ENCODE data around the gene BLMH. TPM values are rescaled to one million over a fixed set of nuclear protein-coding genes. Genes with fewer than 3 reads are reported as not detected.

Gene BLMH
- total RNA-seq, 4 donors from 2014 or later: 16.6 to 22.4 (median 20.8) TPM

DNA sequence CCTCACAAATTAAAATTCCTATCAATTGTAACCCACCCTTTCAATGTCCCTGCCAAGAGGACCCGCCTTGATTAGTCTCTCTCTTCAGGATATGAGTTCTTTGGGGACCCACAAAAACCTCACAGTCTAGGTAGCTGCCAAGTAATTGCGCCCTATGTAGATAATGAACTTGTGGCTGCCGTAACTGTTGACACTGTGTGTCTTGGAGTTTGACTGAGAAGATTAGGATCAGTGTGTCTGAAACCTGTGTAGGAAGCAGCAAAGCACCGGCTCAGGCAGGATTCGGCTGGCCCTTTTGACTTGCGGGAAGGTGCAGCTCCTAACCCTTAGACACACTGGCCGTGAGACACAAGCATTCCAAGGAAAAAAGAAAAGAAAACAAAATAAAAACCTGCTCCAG lies 38.4 kb downstream of the BLMH start:
- Histone ChIP-seq H3K4me3 (no peak overlapping the region), H3K27ac (replicated peaks in 1 of 4) (no peak overlapping the region), H3K9me3 (no peaks in the 10 kb centered on the region), H3K27me3 (no peaks in the 10 kb centered on the region), H3K4me1 (peaks cover 0 to 3% (median 0%) of the 10 kb centered on the region in 4 donors), H3K36me3 (peaks cover 17 to 79% (median 38%) of the 10 kb centered on the region in 4 donors)
- no peak for DNase-seq (ENCODE audit: extremely low spot score)
- intact Hi-C loops (cut with DNase I): no loop called here
- WGBS: 90% methylated on average over 7 of the region's 7 CpGs
- TF ChIP-seq POLR2AphosphoS5 (IDR thresholded peaks at IDR 0.05) (no peak), POLR2A (IDR thresholded peaks at IDR 0.05; ENCODE audit: low read depth) (no peak), EP300 (IDR thresholded peaks at IDR 0.05) (no peak)
- TF ChIP-seq, protein P1, sequence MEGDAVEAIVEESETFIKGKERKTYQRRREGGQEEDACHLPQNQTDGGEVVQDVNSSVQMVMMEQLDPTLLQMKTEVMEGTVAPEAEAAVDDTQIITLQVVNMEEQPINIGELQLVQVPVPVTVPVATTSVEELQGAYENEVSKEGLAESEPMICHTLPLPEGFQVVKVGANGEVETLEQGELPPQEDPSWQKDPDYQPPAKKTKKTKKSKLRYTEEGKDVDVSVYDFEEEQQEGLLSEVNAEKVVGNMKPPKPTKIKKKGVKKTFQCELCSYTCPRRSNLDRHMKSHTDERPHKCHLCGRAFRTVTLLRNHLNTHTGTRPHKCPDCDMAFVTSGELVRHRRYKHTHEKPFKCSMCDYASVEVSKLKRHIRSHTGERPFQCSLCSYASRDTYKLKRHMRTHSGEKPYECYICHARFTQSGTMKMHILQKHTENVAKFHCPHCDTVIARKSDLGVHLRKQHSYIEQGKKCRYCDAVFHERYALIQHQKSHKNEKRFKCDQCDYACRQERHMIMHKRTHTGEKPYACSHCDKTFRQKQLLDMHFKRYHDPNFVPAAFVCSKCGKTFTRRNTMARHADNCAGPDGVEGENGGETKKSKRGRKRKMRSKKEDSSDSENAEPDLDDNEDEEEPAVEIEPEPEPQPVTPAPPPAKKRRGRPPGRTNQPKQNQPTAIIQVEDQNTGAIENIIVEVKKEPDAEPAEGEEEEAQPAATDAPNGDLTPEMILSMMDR (IDR thresholded peaks at IDR 0.05): no peak

DNA sequence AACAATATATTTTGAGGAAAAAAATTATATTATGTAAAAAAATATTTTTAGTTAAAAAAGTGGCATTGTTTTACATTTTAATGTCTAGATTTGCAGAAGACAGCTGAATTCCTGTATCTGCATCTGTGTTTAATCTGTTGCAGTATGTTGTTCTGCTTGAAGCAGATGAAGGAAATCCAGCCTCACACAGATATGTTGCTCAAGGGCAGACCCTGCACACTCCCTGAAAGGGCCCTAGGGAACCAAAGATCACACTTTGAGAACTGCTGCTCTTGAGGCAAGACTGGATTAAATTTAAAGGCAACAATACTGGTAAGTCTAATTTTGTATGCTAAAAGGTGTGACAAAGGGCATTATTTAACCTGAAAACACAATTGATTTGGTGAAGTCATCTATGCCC lies 39.8 kb downstream of the BLMH start:
- DNase-seq (ENCODE audit: extremely low spot score): no peak
- intact Hi-C loops (cut with DNase I): no loop called here
- Histone ChIP-seq H3K9me3 (no peaks in the 10 kb centered on the region), H3K27ac (replicated peaks in 1 of 4) (no peak overlapping the region), H3K4me3 (no peak overlapping the region), H3K4me1 (peaks cover 0 to 3% (median 0%) of the 10 kb centered on the region in 4 donors), H3K27me3 (no peaks in the 10 kb centered on the region), H3K36me3 (peaks cover 19 to 79% (median 43%) of the 10 kb centered on the region in 4 donors)
- TF ChIP-seq, protein P1 (IDR thresholded peaks at IDR 0.05): no peak

DNA sequence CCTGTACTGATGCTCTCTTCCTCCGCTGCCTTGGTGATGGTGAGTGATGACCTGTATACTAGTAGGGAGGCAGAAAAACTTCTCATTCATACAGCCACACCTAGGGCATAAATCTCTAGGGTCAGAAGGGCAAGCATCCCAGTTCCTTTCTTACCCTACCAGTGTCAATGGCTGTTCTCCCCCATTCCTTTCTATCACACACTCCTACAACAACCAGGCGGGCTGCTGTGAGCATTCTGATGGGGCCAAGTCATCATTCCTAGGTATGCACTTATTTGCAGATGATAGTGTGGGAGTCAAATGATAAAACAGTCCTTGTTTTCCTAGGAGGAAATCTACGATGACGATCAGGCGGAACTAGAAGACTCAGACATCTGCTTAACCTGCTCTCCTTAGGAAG lies 42.3 kb downstream of the BLMH start:
- Histone ChIP-seq H3K27ac (replicated peaks in 1 of 4) (no peak overlapping the region), H3K36me3 (peaks cover 23 to 61% (median 43%) of the 10 kb centered on the region in 4 donors), H3K4me3 (no peak overlapping the region), H3K4me1 (peaks cover 0 to 3% (median 0%) of the 10 kb centered on the region in 4 donors), H3K27me3 (no peaks in the 10 kb centered on the region), H3K9me3 (no peaks in the 10 kb centered on the region)
- whole genome bisulfite sequencing: 96% methylated on average over 5 of the region's 5 CpGs
- TF ChIP-seq POLR2A (IDR thresholded peaks at IDR 0.05; ENCODE audit: low read depth) (no peak), POLR2AphosphoS5 (IDR thresholded peaks at IDR 0.05) (no peak), EP300 (IDR thresholded peaks at IDR 0.05) (no peak)
- TF ChIP-seq, protein P1 (IDR thresholded peaks at IDR 0.05): no peak
- DNase-seq (ENCODE audit: extremely low spot score): no peak
- intact Hi-C loops (cut with DNase I): no loop called here

DNA sequence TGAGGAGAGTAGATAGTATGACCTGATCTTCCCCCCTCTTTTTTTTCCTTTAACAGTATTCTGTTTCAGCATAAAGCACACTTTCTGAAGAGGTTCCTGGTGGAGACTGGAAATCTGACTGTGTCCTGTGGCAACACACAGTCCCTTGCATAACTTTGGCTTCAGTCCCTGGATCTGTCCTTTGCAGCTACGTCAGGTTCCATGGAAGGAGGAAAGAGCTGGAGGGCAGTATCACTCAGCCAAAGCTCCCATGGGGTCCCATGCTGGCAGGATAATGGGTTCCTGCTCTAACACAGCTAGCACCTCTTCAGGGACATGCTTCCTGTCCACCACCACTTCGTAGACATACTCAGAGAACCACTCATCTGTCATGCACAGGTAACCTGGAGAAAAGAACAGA lies 43.0 kb downstream of the BLMH start:
- H3K27ac ChIP-seq (replicated peaks in 1 of 4): no peak overlapping the region
- H3K4me3 ChIP-seq: no peak overlapping the region
- peaks cover 0 to 3% (median 0%) of the 10 kb centered on the region in 4 donors for H3K4me1 ChIP-seq
- TF ChIP-seq EP300 (IDR thresholded peaks at IDR 0.05) (no peak), POLR2AphosphoS5 (IDR thresholded peaks at IDR 0.05) (no peak), POLR2A (IDR thresholded peaks at IDR 0.05; ENCODE audit: low read depth) (no peak)
- TF ChIP-seq, protein P1 (IDR thresholded peaks at IDR 0.05): no peak
- peaks cover 23 to 60% (median 42%) of the 10 kb centered on the region in 4 donors for H3K36me3 ChIP-seq
- WGBS: 78% methylated on average over 2 of the region's 2 CpGs
- DNase-seq (ENCODE audit: extremely low spot score): no peak
- H3K27me3 ChIP-seq: no peaks in the 10 kb centered on the region
- H3K9me3 ChIP-seq: no peaks in the 10 kb centered on the region
- intact Hi-C loops (cut with DNase I): no loop called here

DNA sequence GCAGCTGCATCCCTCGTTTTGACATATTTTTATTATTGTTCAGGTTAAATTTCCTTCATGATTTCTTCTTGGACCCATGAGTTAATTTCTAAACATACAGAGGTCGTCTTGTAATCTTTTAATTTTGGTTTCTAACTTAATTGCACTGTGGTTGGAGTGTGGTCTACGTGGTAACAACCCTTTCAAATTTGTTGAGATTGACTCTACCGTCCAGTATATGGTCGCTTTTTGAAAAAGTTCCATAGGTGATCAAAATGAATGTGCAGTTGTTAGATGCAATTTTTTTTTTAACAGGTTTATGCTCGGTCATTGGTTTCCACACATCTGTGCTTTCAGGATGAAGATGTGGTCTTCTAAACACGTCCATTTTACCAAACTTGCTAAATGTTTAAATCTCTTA lies 45.3 kb downstream of the BLMH start:
- DNase-seq (ENCODE audit: extremely low spot score): no peak
- peaks cover 23 to 46% (median 35%) of the 10 kb centered on the region in 4 donors for H3K36me3 ChIP-seq
- TF ChIP-seq POLR2A (IDR thresholded peaks at IDR 0.05; ENCODE audit: low read depth): no peak
- TF ChIP-seq EP300 (IDR thresholded peaks at IDR 0.05): no peak
- TF ChIP-seq POLR2AphosphoS5 (IDR thresholded peaks at IDR 0.05): no peak
- TF ChIP-seq, protein P1 (IDR thresholded peaks at IDR 0.05): no peak
- no peak overlapping the region for H3K27ac ChIP-seq (replicated peaks in 1 of 4)
- H3K4me3 ChIP-seq: no peak overlapping the region
- H3K4me1 ChIP-seq: peaks cover 0 to 3% (median 0%) of the 10 kb centered on the region in 4 donors
- H3K27me3 ChIP-seq: peaks cover 0 to 6% (median 0%) of the 10 kb centered on the region in 4 donors
- no peaks in the 10 kb centered on the region for H3K9me3 ChIP-seq
- WGBS: 88% methylated on average over 7 of the region's 7 CpGs
- intact Hi-C loops (cut with DNase I): no loop called here

Data from esophagus muscularis mucosa (tissue), 4 donors.